Karpas-422 (cell line): ENCODE results near the gene FERMT1. TPM values are rescaled to one million over a fixed set of nuclear protein-coding genes. Genes with fewer than 3 reads are reported as not detected.

ENCODE experiments used
- DNase-seq: peaks from one replicate; pipeline ENCODE4 v3.0.0-alpha.2; 2015
- H2AFZ ChIP-seq: fragments of 200-600 bp; sonication (generic); 2 replicates; pipeline ENCODE4 v1.6.1; 2014; ENCODE audit warnings: antibody characterized with exemption, low read length, mixed read lengths
- H3K27ac ChIP-seq: fragments of 200-600 bp; sonication (generic); 2 replicates; pipeline ENCODE4 v1.5.1; 2014; ENCODE audit warnings: mild to moderate bottlenecking, low read length, moderate library complexity
- H3K27me3 ChIP-seq: fragments of 200-600 bp; sonication (generic); 2 replicates; pipeline ENCODE4 v1.6.1; 2014; ENCODE audit warnings: low read length, mixed read lengths
- H3K36me3 ChIP-seq: fragments of 200-600 bp; sonication (generic); 2 replicates; pipeline ENCODE4 v1.6.1; 2014; ENCODE audit warnings: low read length, mixed read lengths; ENCODE audit not compliant: insufficient read depth
- H3K4me1 ChIP-seq: fragments of 200-600 bp; sonication (generic); 2 replicates; pipeline ENCODE4 v1.6.1; 2014; ENCODE audit warnings: mild to moderate bottlenecking, low read length, mixed read lengths
- H3K4me2 ChIP-seq: fragments of 200-600 bp; sonication (generic); 2 replicates; pipeline ENCODE4 v1.6.1; 2014; ENCODE audit warnings: low read length, low read depth, mild to moderate bottlenecking; ENCODE audit not compliant: poor library complexity, severe bottlenecking
- H3K4me3 ChIP-seq: fragments of 200-600 bp; sonication (generic); 2 replicates; pipeline ENCODE4 v1.5.1; 2014; ENCODE audit warnings: mild to moderate bottlenecking, antibody characterized with exemption, low read length, mixed read lengths
- H3K79me2 ChIP-seq: fragments of 200-600 bp; sonication (generic); 2 replicates; pipeline ENCODE4 v1.6.1; 2014; ENCODE audit warnings: mild to moderate bottlenecking, low read length, mixed read lengths
- H3K9ac ChIP-seq: fragments of 200-600 bp; sonication (generic); 2 replicates; pipeline ENCODE4 v1.6.0; 2014; ENCODE audit warnings: low read length
- H3K9me2 ChIP-seq: fragments of 200-600 bp; sonication (generic), shearing (Covaris generic); replicated peaks from 2 replicates; pipeline ENCODE4 v1.6.0; 2014; ENCODE audit warnings: mild to moderate bottlenecking, low read length, moderate library complexity; ENCODE audit not compliant: insufficient read depth
- H3K9me3 ChIP-seq: fragments of 300-700, 200-600 bp; sonication (generic); 2 replicates; pipeline ENCODE4 v1.6.1; 2014; ENCODE audit warnings: low read length, mixed read lengths
- H4K20me1 ChIP-seq: fragments of 200-600 bp; sonication (generic); 2 replicates; pipeline ENCODE4 v1.6.1; 2014; ENCODE audit warnings: mild to moderate bottlenecking, antibody characterized with exemption, low read length, low read depth; ENCODE audit not compliant: insufficient read depth
- total RNA-seq: library from RNA; depleted of rRNA; stranded (reverse); fragments of >200 nt; shearing (Covaris generic); gene quantifications from 2 replicates; pipeline ENCODE4 v1.2.3, GENCODE V29; 2014; ENCODE audit warnings: low replicate concordance

Gene FERMT1
- total RNA-seq, 1 experiment from 2014 or later, result not detected

DNA sequence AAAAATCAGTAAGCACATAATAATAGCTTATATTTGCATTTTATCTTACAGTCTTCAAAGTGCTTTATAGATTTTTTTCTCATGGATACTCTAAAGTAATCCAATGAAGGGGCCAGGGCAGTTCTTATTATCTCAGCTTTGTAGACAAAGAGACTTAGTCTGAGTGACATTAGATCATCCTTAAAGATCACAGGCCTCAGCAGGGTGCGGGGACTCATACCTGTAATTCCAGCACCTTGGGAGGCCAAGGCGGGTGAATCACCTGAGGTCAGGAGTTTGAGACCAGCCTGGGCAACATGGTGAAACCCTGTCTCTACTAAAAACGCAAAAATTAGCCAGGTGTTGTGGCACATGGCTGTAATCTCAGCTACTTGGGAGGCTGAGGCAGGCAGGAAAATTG is 14.5 kb downstream of the FERMT1 start:
- H3K9me3 ChIP-seq, result no peaks in the 10 kb centered on the region
- no peak for DNase-seq
- no peaks in the 10 kb centered on the region for H3K36me3 ChIP-seq

DNA sequence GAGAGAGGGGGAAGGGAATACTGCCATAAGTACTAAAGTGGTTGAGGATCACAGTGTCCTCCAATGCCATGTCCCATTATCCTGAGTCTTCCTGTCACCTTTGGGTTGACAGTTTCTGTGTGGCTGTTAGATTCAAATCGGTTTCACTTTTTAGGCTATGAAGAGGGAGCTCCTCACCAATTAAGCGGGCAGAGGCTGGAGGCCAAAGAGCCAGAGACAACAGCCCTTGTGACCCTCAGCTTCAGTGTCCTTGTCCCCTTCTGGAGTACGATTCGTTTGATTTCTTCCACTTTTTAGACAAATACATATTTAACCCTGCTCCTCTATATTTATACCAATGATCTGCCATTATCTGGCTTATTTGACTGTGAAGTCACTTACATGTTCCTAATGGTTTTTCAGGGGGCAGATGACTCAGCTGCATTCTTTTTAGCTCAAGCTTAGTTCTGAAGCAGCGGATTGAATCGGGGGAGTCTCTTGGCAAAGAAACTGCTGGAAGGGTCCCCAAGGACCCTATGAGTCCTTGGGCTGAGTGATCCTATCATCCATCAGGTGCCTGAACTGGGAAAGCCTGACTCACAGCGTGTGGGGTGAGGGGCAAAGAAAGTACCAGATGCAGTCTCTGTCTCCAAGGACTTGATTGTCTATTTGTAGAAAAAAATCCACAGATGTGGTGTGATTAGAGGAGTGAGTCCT is 18.2 kb downstream of the FERMT1 start:
- H3K79me2 ChIP-seq, result no peaks in the 10 kb centered on the region
- no peaks in the 10 kb centered on the region for H3K36me3 ChIP-seq
- H3K9me3 ChIP-seq, result no peaks in the 10 kb centered on the region
- DNase-seq, result no peak
- no peak overlapping the region for H3K27ac ChIP-seq
- no peak overlapping the region for H3K4me2 ChIP-seq
- no peaks in the 10 kb centered on the region for H3K9me2 ChIP-seq
- no peak overlapping the region for H3K9ac ChIP-seq
- H2AFZ ChIP-seq, result no peak overlapping the region
- no peak overlapping the region for H3K4me3 ChIP-seq
- H3K27me3 ChIP-seq, result no peaks in the 10 kb centered on the region
- H4K20me1 ChIP-seq, result no peaks in the 10 kb centered on the region
- 0 out of 2 replicates have a peak, but pooled peaks cover 4% of the 10 kb centered on the region for H3K4me1 ChIP-seq

More for the DNA sequence above, 14.5 kb downstream of the FERMT1 start:
- Histone ChIP-seq H2AFZ (no peak overlapping the region), H3K27me3 (no peaks in the 10 kb centered on the region), H3K4me3 (no peak overlapping the region), H3K4me1 (0 out of 2 replicates have a peak, but pooled peaks cover 4% of the 10 kb centered on the region), H3K9me2 (no peaks in the 10 kb centered on the region), H3K9ac (no peak overlapping the region), H3K27ac (no peak overlapping the region), H3K4me2 (no peak overlapping the region), H4K20me1 (no peaks in the 10 kb centered on the region), H3K79me2 (no peaks in the 10 kb centered on the region)

DNA sequence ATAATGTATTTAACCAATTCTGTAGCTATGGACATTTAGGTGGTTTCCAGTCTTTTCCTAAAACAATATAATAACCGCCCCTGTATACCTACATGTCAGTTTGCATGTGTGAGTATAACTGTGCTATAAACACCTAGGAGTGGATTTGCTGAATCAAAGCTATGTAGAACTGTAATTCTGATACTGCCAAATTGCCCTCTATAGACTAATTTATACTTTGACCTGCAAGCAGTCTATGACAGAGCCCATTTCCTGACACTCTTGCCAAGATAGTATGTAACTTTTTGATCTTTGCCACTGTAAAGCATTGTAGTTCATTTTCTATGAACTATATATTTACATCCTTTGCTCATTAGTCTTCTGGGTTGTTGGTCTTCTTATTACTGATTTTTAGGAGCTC is 19.5 kb downstream of the FERMT1 start:
- H4K20me1 ChIP-seq, result no peaks in the 10 kb centered on the region
- no peak overlapping the region for H3K27ac ChIP-seq
- no peak overlapping the region for H3K4me2 ChIP-seq
- H3K27me3 ChIP-seq, result no peaks in the 10 kb centered on the region
- H3K9me3 ChIP-seq, result no peaks in the 10 kb centered on the region
- no peaks in the 10 kb centered on the region for H3K36me3 ChIP-seq
- no peaks in the 10 kb centered on the region for H3K79me2 ChIP-seq
- no peaks in the 10 kb centered on the region for H3K9me2 ChIP-seq
- H2AFZ ChIP-seq, result no peak overlapping the region
- H3K4me3 ChIP-seq, result no peak overlapping the region
- 0 out of 2 replicates have a peak, but pooled peaks cover 4% of the 10 kb centered on the region for H3K4me1 ChIP-seq
- no peak for DNase-seq
- no peak overlapping the region for H3K9ac ChIP-seq

DNA sequence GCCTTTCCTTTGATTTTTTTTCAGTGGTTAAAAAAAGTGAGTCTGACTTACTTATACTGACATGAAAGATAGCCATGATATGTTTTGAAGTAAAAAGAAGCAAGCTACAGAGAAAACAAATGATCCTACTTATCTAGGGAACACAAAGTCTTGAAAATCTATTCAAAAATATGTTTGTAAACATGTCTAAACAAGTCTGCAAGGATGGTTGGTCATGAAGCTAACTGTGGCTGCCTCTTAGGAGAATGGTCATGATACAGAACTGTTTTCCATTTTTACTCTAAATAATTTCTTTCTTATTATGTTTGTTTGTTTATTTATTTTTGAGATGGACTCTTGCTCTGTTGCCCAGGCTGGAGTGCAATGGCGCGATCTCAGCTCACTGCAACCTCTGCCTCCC is 21.5 kb downstream of the FERMT1 start:
- no peak overlapping the region for H3K4me3 ChIP-seq
- no peak for DNase-seq
- no peak overlapping the region for H2AFZ ChIP-seq
- H3K27ac ChIP-seq, result no peak overlapping the region
- H3K27me3 ChIP-seq, result no peaks in the 10 kb centered on the region
- no peaks in the 10 kb centered on the region for H3K36me3 ChIP-seq
- 0 out of 2 replicates have a peak, but pooled peaks cover under 1% of the 10 kb centered on the region for H3K4me1 ChIP-seq
- no peaks in the 10 kb centered on the region for H3K9me3 ChIP-seq
- H3K4me2 ChIP-seq, result no peak overlapping the region
- H4K20me1 ChIP-seq, result no peaks in the 10 kb centered on the region
- no peak overlapping the region for H3K9ac ChIP-seq
- no peaks in the 10 kb centered on the region for H3K79me2 ChIP-seq
- H3K9me2 ChIP-seq, result no peaks in the 10 kb centered on the region

DNA sequence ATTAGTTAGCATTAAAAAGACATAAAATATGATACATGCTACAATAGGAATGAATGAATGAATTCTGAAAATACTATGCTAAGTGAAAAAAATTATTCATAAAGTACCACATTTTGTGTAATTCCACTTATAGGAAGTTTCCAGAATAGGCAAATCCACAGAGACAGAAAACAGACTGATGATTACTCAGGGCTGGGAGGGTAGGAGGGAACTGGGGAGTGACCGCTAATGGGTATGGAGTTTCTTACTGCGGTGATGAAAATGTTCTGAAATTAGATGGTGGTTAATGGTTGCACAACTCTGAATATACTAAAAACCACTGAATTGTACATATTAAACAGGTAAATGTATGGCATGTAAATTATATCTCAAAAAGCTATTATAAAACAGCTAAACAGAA is 22.6 kb downstream of the FERMT1 start:
- H3K4me2 ChIP-seq, result no peak overlapping the region
- no peak overlapping the region for H3K4me3 ChIP-seq
- no peaks in the 10 kb centered on the region for H3K9me3 ChIP-seq
- H3K4me1 ChIP-seq, result no peaks in the 10 kb centered on the region
- no peak for DNase-seq
- no peaks in the 10 kb centered on the region for H3K9me2 ChIP-seq
- no peaks in the 10 kb centered on the region for H3K79me2 ChIP-seq
- no peaks in the 10 kb centered on the region for H4K20me1 ChIP-seq
- H3K27me3 ChIP-seq, result no peaks in the 10 kb centered on the region
- no peak overlapping the region for H3K9ac ChIP-seq
- no peaks in the 10 kb centered on the region for H3K36me3 ChIP-seq
- no peak overlapping the region for H3K27ac ChIP-seq
- no peak overlapping the region for H2AFZ ChIP-seq

DNA sequence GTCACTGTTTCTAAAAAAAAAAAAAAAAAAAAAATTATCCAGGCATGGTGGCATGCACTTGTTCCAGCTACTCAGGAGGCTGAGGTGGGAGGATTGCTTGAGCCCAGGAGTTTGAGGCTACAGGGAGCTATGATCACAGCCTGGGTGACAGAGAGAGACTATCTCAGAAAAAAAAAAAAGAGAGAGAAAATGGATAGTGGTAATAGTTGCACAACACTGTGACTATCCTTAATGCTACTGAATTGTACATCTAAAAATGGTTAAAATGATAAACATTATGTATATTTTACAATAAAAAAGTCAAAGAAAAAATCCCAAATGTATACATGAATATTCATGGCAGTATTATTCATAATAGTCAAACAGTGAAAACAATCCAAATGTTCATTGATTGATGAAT is 23.0 kb downstream of the FERMT1 start:
- no peak overlapping the region for H3K9ac ChIP-seq
- H3K9me2 ChIP-seq, result no peaks in the 10 kb centered on the region
- H3K79me2 ChIP-seq, result no peaks in the 10 kb centered on the region
- H3K4me3 ChIP-seq, result no peak overlapping the region
- H3K27ac ChIP-seq, result no peak overlapping the region
- H2AFZ ChIP-seq, result no peak overlapping the region
- no peak overlapping the region for H3K4me2 ChIP-seq
- no peaks in the 10 kb centered on the region for H4K20me1 ChIP-seq
- no peaks in the 10 kb centered on the region for H3K4me1 ChIP-seq
- no peaks in the 10 kb centered on the region for H3K27me3 ChIP-seq
- H3K36me3 ChIP-seq, result no peaks in the 10 kb centered on the region
- DNase-seq, result no peak
- H3K9me3 ChIP-seq, result no peaks in the 10 kb centered on the region

DNA sequence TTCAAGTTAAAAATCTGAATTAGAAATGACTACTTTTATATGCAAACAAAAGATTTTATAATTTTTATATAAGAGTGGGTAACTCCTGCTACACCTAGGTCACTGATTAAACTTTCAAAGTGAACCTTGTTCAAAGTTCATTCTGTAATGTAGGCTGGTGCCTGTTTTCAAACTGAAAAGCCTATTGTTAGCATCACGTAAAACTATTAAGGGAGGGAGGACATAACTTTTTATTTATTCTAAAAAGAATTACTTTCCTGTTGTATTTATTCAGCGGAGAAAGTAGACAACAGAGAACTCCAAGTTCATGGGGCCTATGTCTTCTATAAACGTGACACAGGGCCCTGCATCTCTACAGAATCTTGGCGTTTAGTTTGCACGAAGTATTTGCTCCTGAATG is 27.4 kb downstream of the FERMT1 start:
- no peak overlapping the region for H3K4me3 ChIP-seq
- no peak overlapping the region for H3K4me2 ChIP-seq
- no peaks in the 10 kb centered on the region for H3K27me3 ChIP-seq
- H4K20me1 ChIP-seq, result no peaks in the 10 kb centered on the region
- no peaks in the 10 kb centered on the region for H3K9me3 ChIP-seq
- no peak overlapping the region for H2AFZ ChIP-seq
- no peak for DNase-seq
- no peak overlapping the region for H3K9ac ChIP-seq
- no peaks in the 10 kb centered on the region for H3K9me2 ChIP-seq
- no peaks in the 10 kb centered on the region for H3K36me3 ChIP-seq
- H3K4me1 ChIP-seq, result no peaks in the 10 kb centered on the region
- no peaks in the 10 kb centered on the region for H3K79me2 ChIP-seq
- no peak overlapping the region for H3K27ac ChIP-seq

DNA sequence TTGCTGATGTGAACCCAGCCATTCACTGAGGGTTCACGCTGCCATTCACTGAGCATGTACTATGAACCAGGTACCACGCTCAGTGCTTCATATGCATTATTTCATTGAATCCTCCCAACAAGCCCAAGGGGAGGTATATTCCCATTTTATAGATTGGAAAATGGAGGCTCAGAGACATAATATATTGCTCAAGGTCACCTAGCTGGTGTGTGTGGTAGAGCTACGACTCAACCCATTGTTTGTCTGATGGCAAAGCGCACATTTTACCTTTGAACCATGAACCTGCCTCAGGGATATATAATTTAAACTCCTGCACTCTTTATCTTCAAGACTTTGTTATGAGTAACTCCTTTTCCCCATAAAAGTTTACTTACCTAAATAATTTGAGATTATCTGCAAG is 28.3 kb downstream of the FERMT1 start:
- no peaks in the 10 kb centered on the region for H3K4me1 ChIP-seq
- no peaks in the 10 kb centered on the region for H3K9me2 ChIP-seq
- no peaks in the 10 kb centered on the region for H3K9me3 ChIP-seq
- no peaks in the 10 kb centered on the region for H3K79me2 ChIP-seq
- no peak for DNase-seq
- no peak overlapping the region for H3K4me2 ChIP-seq
- no peaks in the 10 kb centered on the region for H3K27me3 ChIP-seq
- no peak overlapping the region for H3K27ac ChIP-seq
- H3K9ac ChIP-seq, result no peak overlapping the region
- H3K36me3 ChIP-seq, result no peaks in the 10 kb centered on the region
- no peak overlapping the region for H3K4me3 ChIP-seq
- H4K20me1 ChIP-seq, result no peaks in the 10 kb centered on the region
- H2AFZ ChIP-seq, result no peak overlapping the region
